Activated T-helper 1 cell treated with Interleukin-2 at 50 U/mL for 16 hours (primary cell): Measurements from ENCODE around the gene LOX.
"Not testable (repeated sequence)": the region's sequence is repeated elsewhere in the genome, so short reads cannot be mapped to it uniquely, and the experiment has no call there.

Experiments
- DNase-seq: peaks from one replicate; pipeline ENCODE4 v3.0.0-alpha.2; 2020; ENCODE audit warnings: low read depth

Gene LOX

GRCh38 chr5:122097391-122097790 is 19.3 kb upstream of the LOX start:
- DNase-seq = no peak

- no peak for DNase-seq
Observed at GRCh38 chr5:122095158-122095557, 17.1 kb upstream of the LOX start.

- DNase-seq = not testable (repeated sequence)
Observed at GRCh38 chr5:122094251-122094650, 16.2 kb upstream of the LOX start.

GRCh38 chr5:122093415-122094180 is 15.5 kb upstream of the LOX start:
- DNase-seq = no peak

- DNase-seq = no peak
Observed at GRCh38 chr5:122091936-122092600, 14.0 kb upstream of the LOX start.

GRCh38 chr5:122089096-122090013 is 11.3 kb upstream of the LOX start:
- DNase-seq = no peak

- no peak for DNase-seq
Observed at GRCh38 chr5:122085041-122085440, 7.0 kb upstream of the LOX start.

- DNase-seq = no peak
Observed at GRCh38 chr5:122083535-122083934, 5.5 kb upstream of the LOX start.

GRCh38 chr5:122081541-122081940 is 3.5 kb upstream of the LOX start:
- no peak for DNase-seq

- no peak for DNase-seq
Observed at GRCh38 chr5:122077366-122078115, 518 bp downstream of the LOX start.

GRCh38 chr5:122076669-122077365 is 1.2 kb downstream of the LOX start:
- no peak for DNase-seq

- DNase-seq = no peak
Observed at GRCh38 chr5:122076050-122076461, 2.0 kb downstream of the LOX start.

- DNase-seq = no peak
Observed at GRCh38 chr5:122073864-122074263, 4.2 kb downstream of the LOX start.

GRCh38 chr5:122073018-122073417 is 5.0 kb downstream of the LOX start:
- DNase-seq = no peak

- DNase-seq = no peak
Observed at GRCh38 chr5:122067390-122067789, 10.7 kb downstream of the LOX start.

- DNase-seq = no peak
Observed at GRCh38 chr5:122064992-122065391, 13.1 kb downstream of the LOX start.

GRCh38 chr5:122063836-122064235 is 14.2 kb downstream of the LOX start:
- no peak for DNase-seq

- no peak for DNase-seq
Observed at GRCh38 chr5:122062205-122062604, 15.9 kb downstream of the LOX start.

GRCh38 chr5:122056913-122057312 is 21.1 kb downstream of the LOX start:
- DNase-seq = no peak

- no peak for DNase-seq
Observed at GRCh38 chr5:122054266-122054665, 23.8 kb downstream of the LOX start.
